GM12874 (cell line): ENCODE measurements around the gene ISOC2.

ENCODE experiments used
- TF ChIP-seq, protein P1 (sequence below): IDR thresholded peaks from 2 replicates; pipeline ENCODE4 v1.5.1; 2011; ENCODE audit warnings: low read depth, mild to moderate bottlenecking, control low read depth, low read length, moderate library complexity; ENCODE audit not compliant: insufficient read depth

ISOC2 gene

GRCh38 chr19:55477905-55478304 lies 16.5 kb upstream of the ISOC2 start:
- TF ChIP-seq, protein P1, sequence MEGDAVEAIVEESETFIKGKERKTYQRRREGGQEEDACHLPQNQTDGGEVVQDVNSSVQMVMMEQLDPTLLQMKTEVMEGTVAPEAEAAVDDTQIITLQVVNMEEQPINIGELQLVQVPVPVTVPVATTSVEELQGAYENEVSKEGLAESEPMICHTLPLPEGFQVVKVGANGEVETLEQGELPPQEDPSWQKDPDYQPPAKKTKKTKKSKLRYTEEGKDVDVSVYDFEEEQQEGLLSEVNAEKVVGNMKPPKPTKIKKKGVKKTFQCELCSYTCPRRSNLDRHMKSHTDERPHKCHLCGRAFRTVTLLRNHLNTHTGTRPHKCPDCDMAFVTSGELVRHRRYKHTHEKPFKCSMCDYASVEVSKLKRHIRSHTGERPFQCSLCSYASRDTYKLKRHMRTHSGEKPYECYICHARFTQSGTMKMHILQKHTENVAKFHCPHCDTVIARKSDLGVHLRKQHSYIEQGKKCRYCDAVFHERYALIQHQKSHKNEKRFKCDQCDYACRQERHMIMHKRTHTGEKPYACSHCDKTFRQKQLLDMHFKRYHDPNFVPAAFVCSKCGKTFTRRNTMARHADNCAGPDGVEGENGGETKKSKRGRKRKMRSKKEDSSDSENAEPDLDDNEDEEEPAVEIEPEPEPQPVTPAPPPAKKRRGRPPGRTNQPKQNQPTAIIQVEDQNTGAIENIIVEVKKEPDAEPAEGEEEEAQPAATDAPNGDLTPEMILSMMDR: no peak

DNA sequence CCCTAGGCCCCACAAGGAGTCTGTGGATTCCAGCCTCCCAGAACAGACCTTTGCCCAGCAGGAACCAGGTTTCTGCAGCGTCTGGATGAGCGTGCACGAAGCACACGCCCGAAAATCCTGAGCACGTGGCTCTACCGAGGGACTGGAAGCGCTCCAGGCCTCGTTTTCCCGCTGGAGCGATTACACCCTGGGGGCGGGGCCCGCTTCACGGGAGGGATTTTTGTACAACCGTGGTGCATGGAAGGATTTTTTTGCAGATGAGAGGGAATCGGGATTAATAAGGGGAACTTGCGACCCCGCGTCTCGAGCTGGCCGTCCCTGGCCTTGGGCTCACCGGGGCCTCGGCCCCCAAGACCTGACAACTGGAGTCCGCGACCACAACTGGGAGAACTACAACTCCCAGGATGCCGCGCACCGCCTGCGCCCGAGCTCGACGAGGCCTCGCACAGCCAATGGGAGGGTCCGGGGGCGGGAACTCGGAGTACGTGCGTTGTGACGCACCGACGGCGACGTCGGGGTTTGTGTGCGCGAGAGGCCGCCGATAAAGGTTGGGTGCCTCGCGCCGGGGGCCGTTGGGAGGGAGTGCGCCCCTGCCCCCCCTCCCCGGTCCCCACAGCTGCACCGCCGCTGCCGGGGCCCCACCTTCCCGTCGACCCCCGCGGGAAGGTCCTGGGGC lies 14.8 kb upstream of the ISOC2 start, which contains the start of gene ZNF628:
ZNF628 (plus strand) TSS at position 518 of the 676 bp plus-strand sequence. CDS start 3,294 bp downstream, outside the sequence.
- TF ChIP-seq, protein P1: no peak

DNA sequence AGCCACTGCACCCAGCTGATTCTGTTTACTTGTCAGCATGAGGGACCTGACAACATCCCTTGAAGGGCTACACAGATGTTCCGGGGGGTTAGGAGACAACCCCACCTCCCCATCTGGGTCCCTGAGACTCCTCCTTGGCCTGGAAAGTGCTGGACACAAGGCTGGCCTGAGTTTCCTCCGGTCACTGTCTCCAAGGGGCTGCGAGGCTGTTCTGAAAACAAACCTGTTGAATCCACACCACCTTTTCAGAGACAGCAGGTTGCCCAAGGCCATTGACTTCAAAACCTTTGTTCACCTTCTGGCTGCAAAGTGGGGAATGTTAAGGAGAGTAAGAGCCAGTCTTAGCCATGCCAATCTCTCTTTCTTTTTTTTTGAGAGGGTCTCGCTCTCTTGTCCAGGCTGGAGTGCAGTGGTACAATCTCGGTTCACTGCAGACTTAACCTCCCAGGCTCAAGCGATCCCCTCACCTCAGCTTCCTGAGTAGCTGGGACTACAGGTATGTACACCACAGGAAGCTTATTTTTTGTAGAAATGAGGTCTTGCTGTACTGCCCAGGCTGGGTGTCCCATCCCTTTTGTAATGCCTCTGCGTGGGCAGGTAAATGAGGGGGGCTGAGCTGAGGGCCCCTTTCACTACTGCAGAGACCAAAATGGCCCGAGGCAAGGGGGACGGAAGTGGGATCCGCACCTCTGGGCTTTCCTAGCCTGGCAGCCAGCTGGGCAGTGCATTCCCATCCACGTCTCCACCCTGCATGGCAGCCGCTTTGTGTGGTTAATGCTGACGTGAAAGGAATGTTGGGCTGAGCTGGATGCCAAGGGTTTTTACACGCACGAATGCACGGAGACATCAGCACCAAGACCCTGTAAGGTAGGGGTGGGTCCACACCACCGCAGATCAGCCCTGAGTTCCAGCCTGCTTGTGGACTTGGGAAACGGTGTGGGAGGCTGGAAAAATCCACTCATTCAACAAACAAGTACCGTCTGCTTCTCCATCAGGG lies 13.1 kb upstream of the ISOC2 start:
- TF ChIP-seq, protein P1: no peak

DNA sequence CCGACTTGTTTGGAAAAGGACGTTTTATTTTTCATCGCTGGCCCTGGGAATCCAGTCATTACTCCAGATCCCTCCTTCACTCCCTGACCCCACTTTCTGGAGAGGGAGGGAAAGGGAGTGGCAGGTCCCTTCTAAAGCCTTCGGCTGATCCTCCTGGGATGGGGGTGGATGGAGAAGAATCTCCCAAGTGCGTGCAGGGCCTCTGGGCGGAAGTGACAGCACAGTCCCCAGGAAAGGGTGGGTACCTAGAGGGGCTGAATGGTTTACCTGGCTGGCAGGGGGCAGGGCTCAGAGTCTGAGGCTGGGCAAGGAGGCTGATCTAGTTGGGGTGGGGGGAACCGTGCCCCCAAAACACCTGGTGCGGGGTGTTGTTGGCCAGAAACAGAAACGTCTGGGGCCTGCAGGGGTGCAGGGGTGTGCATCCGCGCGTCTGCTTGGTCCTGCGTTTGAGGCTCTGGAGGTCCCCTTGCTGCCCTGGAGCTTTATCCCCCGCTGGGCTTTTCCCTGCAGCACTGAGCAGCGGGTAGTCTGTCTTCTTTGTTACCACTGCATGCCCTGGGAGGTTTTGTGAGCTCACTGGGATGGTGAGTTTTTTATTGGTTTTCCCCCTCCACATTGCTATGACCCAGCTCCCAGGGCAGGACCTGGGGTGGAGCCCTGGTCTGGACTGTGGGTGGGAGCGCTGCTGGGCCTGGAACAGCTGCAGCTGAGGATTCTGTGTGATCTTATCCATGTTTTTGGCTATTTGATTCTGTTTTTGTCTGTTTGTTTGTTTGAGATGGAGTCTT lies 12.0 kb upstream of the ISOC2 start:
- TF ChIP-seq, protein P1: no peak

DNA sequence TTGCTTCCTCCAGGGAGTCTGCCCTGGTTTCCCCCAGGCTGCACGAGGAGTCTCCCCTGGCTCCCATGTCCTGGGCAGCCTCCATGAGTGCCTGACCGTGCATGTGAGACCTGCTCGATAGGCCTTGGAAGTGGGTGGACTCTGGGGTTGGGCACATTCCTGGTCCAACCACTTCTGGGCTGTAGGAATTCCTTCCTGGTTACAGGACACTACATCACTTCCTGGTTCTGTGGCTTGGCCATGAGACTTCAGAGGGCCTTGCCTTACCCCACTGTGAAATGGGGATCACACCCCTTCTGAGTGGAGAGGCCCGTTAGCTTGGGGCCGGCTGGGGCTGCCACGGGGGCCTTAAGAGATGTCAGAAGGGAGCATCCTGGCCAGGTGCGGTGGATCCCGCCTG lies 11.0 kb upstream of the ISOC2 start:
- TF ChIP-seq, protein P1: no peak

- TF ChIP-seq, protein P1: no peak
These were observed 9.8 kb upstream of the ISOC2 start for GRCh38 chr19:55471266-55471665.

GRCh38 chr19:55468054-55468393 lies 6.6 kb upstream of the ISOC2 start:
- TF ChIP-seq, protein P1: no peak
